HCT116 (cell line): ENCODE data around the gene HECW1. TPM values are rescaled to one million over a fixed set of nuclear protein-coding genes. Genes with fewer than 3 reads are reported as not detected.

Experiments
- ATAC-seq: fragments of 200-7000 bp; cut with Tn5 transposase; 2 replicates; pipeline ENCODE4 v1.9.1; 2020; ENCODE audit warnings: mild to moderate bottlenecking, moderate library complexity
- BruUV-seq: library from RNA; stranded (reverse); fragments of 400-500 nt; replicated peaks from 2 replicates; lab custom pipeline; 2021; lab: Mats Ljungman, UMichigan
- CTCF ChIA-PET: fragments of 300-600 bp; sonication (Branson Sonifier 250); formaldehyde crosslinking; loops from one replicate; lab custom pipeline; 2021; ENCODE audit warnings: antibody characterized with exemption; lab: Charles Lee
- POLR2A ChIA-PET: fragments of 300-600, 350-600 bp; sonication (Branson Sonifier 250); formaldehyde crosslinking; loops from one replicate; lab custom pipeline; 2021; ENCODE audit warnings: antibody characterized with exemption; lab: Charles Lee
- RAD21 ChIA-PET, 2 experiments: fragments of 300-600 bp; sonication (Branson Sonifier 250); formaldehyde crosslinking; loops; one replicate each; lab custom pipeline; 2023; ENCODE audit warnings: low total read pairs in 2 of 2; ENCODE audit not compliant: uncharacterized antibody in 2 of 2, unreplicated experiment in 2 of 2, low non-redundant PET in 1 of 2; lab: Charles Lee
- DNase-seq: peaks from one replicate; pipeline ENCODE4 v3.0.0-alpha.2; 2010; ENCODE audit warnings: low read depth, low spot score
- H2AFZ ChIP-seq: fragments of 200-600 bp; shearing (Covaris generic), sonication (generic); 2 replicates; pipeline ENCODE4 v1.6.1; 2017; ENCODE audit warnings: low read depth, mixed run types, mixed read lengths, antibody characterized with exemption, low read length; ENCODE audit not compliant: poor library complexity, severe bottlenecking
- H3K27ac ChIP-seq: 2 replicates; pipeline ENCODE4 v1.5.1; 2012; ENCODE audit warnings: low read depth, low read length
- H3K27me3 ChIP-seq: fragments of 200-600 bp; sonication (generic); 2 replicates; pipeline ENCODE4 v1.6.1; 2016; ENCODE audit warnings: mixed run types, low read length, mixed read lengths; ENCODE audit not compliant: insufficient read depth
- H3K36me3 ChIP-seq, 2 experiments: fragments of 200-500 bp in 1 of 2; fragments of 200-600 bp in 1 of 2; sonication (Bioruptor generic) in 1 of 2; sonication (generic) in 1 of 2; 2 replicates each; pipeline versions ENCODE4 v1.5.1 to v1.6.1; 2014 to 2016; ENCODE audit warnings: low read length in 2 of 2, inconsistent platforms in 1 of 2, mixed read lengths in 1 of 2, mixed run types in 1 of 2; ENCODE audit not compliant: insufficient read depth in 2 of 2, control insufficient read depth in 1 of 2
- H3K4me1 ChIP-seq, 2 experiments: fragments of 200-600 bp in 1 of 2; sonication (generic) in 1 of 2; 2 replicates each; pipeline versions ENCODE4 v1.5.1 to v1.6.1; 2012 to 2017; ENCODE audit warnings: low read length in 2 of 2, inconsistent platforms in 1 of 2, mild to moderate bottlenecking in 1 of 2, mixed read lengths in 1 of 2, mixed run types in 1 of 2, moderate library complexity in 1 of 2; ENCODE audit not compliant: insufficient read depth in 2 of 2, control insufficient read depth in 1 of 2
- H3K4me2 ChIP-seq: fragments of 200-600 bp; sonication (generic); 2 replicates; pipeline ENCODE4 v1.6.1; 2017; ENCODE audit warnings: mixed run types, low read length, mixed read lengths
- H3K4me3 ChIP-seq, 2 experiments: fragments of 200-600 bp in 1 of 2; sonication (generic) in 1 of 2; replicated peaks in 1 of 2; 2 replicates each; pipeline ENCODE4 v1.5.1; 2011 to 2016; ENCODE audit warnings: low read length in 2 of 2, control low read depth in 1 of 2, low read depth in 1 of 2, mild to moderate bottlenecking in 1 of 2, mixed read lengths in 1 of 2, mixed run types in 1 of 2
- H3K79me2 ChIP-seq: fragments of 200-600 bp; sonication (generic); 2 replicates; pipeline ENCODE4 v1.6.1; 2017; ENCODE audit warnings: mild to moderate bottlenecking, mixed run types, low read length, moderate library complexity, mixed read lengths; ENCODE audit not compliant: insufficient read depth
- H3K9ac ChIP-seq: fragments of 200-600 bp; sonication (generic); 2 replicates; pipeline ENCODE4 v1.6.1; 2016; ENCODE audit warnings: low read length, mixed read lengths
- H3K9me2 ChIP-seq: fragments of 200-600 bp; sonication (generic), shearing (Covaris generic); 2 replicates; pipeline ENCODE4 v1.6.1; 2017; ENCODE audit warnings: mixed run types, mild to moderate bottlenecking, moderate library complexity; ENCODE audit not compliant: insufficient read depth
- H3K9me3 ChIP-seq, 2 experiments: fragments of 200-500 bp in 1 of 2; fragments of 200-600 bp in 1 of 2; sonication (Bioruptor generic) in 1 of 2; sonication (generic) in 1 of 2; 2 replicates each; pipeline ENCODE4 v1.6.1; 2014 to 2017; ENCODE audit warnings: low read length in 2 of 2, mixed read lengths in 2 of 2, inconsistent platforms in 1 of 2, low read depth in 1 of 2, mild to moderate bottlenecking in 1 of 2, mixed run types in 1 of 2, moderate library complexity in 1 of 2; ENCODE audit not compliant: control insufficient read depth in 1 of 2, insufficient read depth in 1 of 2
- H4K20me1 ChIP-seq: fragments of 200-600 bp; sonication (generic), shearing (Covaris generic); 2 replicates; pipeline ENCODE4 v1.6.1; 2017; ENCODE audit warnings: mixed run types, mild to moderate bottlenecking, moderate library complexity; ENCODE audit not compliant: insufficient read depth
- CBX3 ChIP-seq: IDR thresholded peaks from 2 replicates; pipeline ENCODE4 v1.6.1; 2012; ENCODE audit warnings: low read depth
- CEBPB ChIP-seq: IDR thresholded peaks from 2 replicates; pipeline ENCODE4 v1.6.1; 2012; ENCODE audit warnings: low read depth
- CTCF ChIP-seq, 3 experiments: fragments of 200-600 bp in 1 of 3; sonication (generic) in 1 of 3; IDR thresholded peaks in 2 of 3; conservative IDR thresholded peaks in 1 of 3; 2 replicates each; pipeline ENCODE4 v1.5.1; 2012 to 2017; ENCODE audit warnings: low read depth in 2 of 3, low read length in 2 of 3, antibody characterized with exemption in 1 of 3, borderline replicate concordance in 1 of 3, control low read depth in 1 of 3, mild to moderate bottlenecking in 1 of 3, mixed read lengths in 1 of 3, mixed run types in 1 of 3, moderate library complexity in 1 of 3; ENCODE audit not compliant: insufficient read depth in 1 of 3
- ELF1 ChIP-seq: IDR thresholded peaks from 2 replicates; pipeline ENCODE4 v1.6.1; 2012; ENCODE audit warnings: low read depth, borderline replicate concordance
- FOSL1 ChIP-seq: IDR thresholded peaks from 2 replicates; pipeline ENCODE4 v1.6.1; 2012; ENCODE audit warnings: low read depth
- JUND ChIP-seq: IDR thresholded peaks from 2 replicates; pipeline ENCODE4 v1.6.1; 2012
- POLR2AphosphoS5 ChIP-seq: IDR thresholded peaks from 2 replicates; pipeline ENCODE4 v1.6.1; 2011; ENCODE audit warnings: mild to moderate bottlenecking, low read depth, low read length, moderate library complexity
- RAD21 ChIP-seq: IDR thresholded peaks from 2 replicates; pipeline ENCODE4 v1.6.1; 2012; ENCODE audit warnings: low read depth, mild to moderate bottlenecking
- REST ChIP-seq: IDR thresholded peaks from 2 replicates; pipeline ENCODE4 v1.6.1; 2012; ENCODE audit warnings: low read depth
- SP1 ChIP-seq: IDR thresholded peaks from 2 replicates; pipeline ENCODE4 v1.6.1; 2012; ENCODE audit warnings: low read depth
- SRF ChIP-seq: IDR thresholded peaks from 2 replicates; pipeline ENCODE4 v1.6.1; 2012; ENCODE audit warnings: low read depth
- TCF7L2 ChIP-seq: IDR thresholded peaks from 2 replicates; pipeline ENCODE4 v1.7.0; 2011; ENCODE audit warnings: borderline replicate concordance, inconsistent platforms; ENCODE audit not compliant: insufficient read depth, insufficient read length; ENCODE audit errors: extremely low read depth
- ZFX ChIP-seq: fragments of 450-650 bp; IDR thresholded peaks from 2 replicates; pipeline ENCODE4 v1.6.1; 2017
- ZNF274 ChIP-seq: fragments of 200-500 bp; sonication (Bioruptor generic); IDR thresholded peaks from 2 replicates; pipeline ENCODE4 v1.6.1; 2014; ENCODE audit warnings: mild to moderate bottlenecking, low read depth, low read length, inconsistent platforms
- intact Hi-C: fragments of 100-400 bp; cut with micrococcal nuclease; formaldehyde crosslinking; loops from 2 replicates; pipeline ENCODE4 v1.10.0; 2022
- total RNA-seq: library from RNA; stranded (reverse); gene quantifications from one replicate; pipeline ENCODE4 v1.2.1, GENCODE V29; 2021; ENCODE audit not compliant: unreplicated experiment
- TF ChIP-seq, protein P1 (sequence below): IDR thresholded peaks from 2 replicates; pipeline ENCODE4 v1.6.1; 2012
- TF ChIP-seq, protein P2 (sequence below): IDR thresholded peaks from 2 replicates; pipeline ENCODE4 v1.6.1; 2011; ENCODE audit warnings: mild to moderate bottlenecking, low read length, moderate library complexity; ENCODE audit not compliant: insufficient replicate concordance; ENCODE audit errors: extremely low read depth
- TF ChIP-seq, protein P3 (sequence below): IDR thresholded peaks from 2 replicates; pipeline ENCODE4 v1.6.1; 2012

HECW1 gene
- total RNA-seq, 1 experiment from 2014 or later, result 5.6 TPM

DNA sequence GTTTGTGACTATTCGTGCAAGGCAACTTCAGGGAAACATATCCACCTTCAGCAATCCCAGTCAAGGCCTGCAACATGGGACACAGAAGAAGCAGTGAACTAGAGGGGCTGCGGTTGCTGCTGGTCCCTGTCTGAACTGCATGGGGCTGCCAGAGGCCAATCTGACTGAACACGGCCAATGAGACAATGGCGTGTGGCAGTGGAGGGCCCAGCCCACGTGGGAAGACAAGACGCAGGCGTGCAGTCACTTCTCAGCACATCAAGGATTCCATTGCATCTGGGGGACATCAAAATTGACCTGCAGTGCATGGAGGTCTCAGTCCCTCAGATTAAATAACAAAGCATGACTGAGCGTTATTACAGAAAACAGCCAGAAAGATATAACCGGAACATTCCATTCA, 215.9 kb downstream of the HECW1 start:
- ATAC-seq, result no peak
- no peak overlapping the region for H3K27ac ChIP-seq
- H3K9me2 ChIP-seq, result no peaks in the 10 kb centered on the region
- no peak overlapping the region for H2AFZ ChIP-seq
- H3K27me3 ChIP-seq, result no peaks in the 10 kb centered on the region
- no peaks in the 10 kb centered on the region for H4K20me1 ChIP-seq
- DNase-seq, result no peak
- H3K79me2 ChIP-seq, result no peaks in the 10 kb centered on the region
- no peak overlapping the region for H3K9ac ChIP-seq
- no peaks in the 10 kb centered on the region for H3K36me3 ChIP-seq
- no peak overlapping the region for H3K4me3 ChIP-seq
- H3K4me1 ChIP-seq, result no peaks in the 10 kb centered on the region
- no peak overlapping the region for H3K4me2 ChIP-seq
- no peaks in the 10 kb centered on the region for H3K9me3 ChIP-seq
- intact Hi-C loops, result no loop called here
- BruUV-seq, result no TSS peak
- ChIA-PET POLR2A (no interaction called here), RAD21 (no interaction called here), CTCF (no interaction called here)
- TF ChIP-seq POLR2AphosphoS5, result no peak
- no peak for TF ChIP-seq SP1
- no peak for TF ChIP-seq CBX3
- no peak for TF ChIP-seq RAD21
- TF ChIP-seq, protein P1, sequence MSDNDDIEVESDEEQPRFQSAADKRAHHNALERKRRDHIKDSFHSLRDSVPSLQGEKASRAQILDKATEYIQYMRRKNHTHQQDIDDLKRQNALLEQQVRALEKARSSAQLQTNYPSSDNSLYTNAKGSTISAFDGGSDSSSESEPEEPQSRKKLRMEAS, result no peak
- TF ChIP-seq ZNF274, result no peak
- TF ChIP-seq FOSL1, result no peak
- no peak for TF ChIP-seq ZFX
- TF ChIP-seq SRF, result no peak
- no peak for TF ChIP-seq REST
- no peak for TF ChIP-seq TCF7L2
- TF ChIP-seq CTCF (IDR thresholded peaks at IDR 0.05 in 2 of 3, conservative IDR thresholded peaks at IDR 0.05 in 1 of 3; ENCODE audit: borderline replicate concordance in 1 of 3, insufficient read depth in 1 of 3, low read depth in 2 of 3, low read length in 2 of 3), result no peak
- TF ChIP-seq, protein P2, sequence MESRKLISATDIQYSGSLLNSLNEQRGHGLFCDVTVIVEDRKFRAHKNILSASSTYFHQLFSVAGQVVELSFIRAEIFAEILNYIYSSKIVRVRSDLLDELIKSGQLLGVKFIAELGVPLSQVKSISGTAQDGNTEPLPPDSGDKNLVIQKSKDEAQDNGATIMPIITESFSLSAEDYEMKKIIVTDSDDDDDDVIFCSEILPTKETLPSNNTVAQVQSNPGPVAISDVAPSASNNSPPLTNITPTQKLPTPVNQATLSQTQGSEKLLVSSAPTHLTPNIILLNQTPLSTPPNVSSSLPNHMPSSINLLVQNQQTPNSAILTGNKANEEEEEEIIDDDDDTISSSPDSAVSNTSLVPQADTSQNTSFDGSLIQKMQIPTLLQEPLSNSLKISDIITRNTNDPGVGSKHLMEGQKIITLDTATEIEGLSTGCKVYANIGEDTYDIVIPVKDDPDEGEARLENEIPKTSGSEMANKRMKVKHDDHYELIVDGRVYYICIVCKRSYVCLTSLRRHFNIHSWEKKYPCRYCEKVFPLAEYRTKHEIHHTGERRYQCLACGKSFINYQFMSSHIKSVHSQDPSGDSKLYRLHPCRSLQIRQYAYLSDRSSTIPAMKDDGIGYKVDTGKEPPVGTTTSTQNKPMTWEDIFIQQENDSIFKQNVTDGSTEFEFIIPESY, result no peak
- no peak for TF ChIP-seq JUND
- no peak for TF ChIP-seq CEBPB
- no peak for TF ChIP-seq ELF1
- TF ChIP-seq, protein P3, sequence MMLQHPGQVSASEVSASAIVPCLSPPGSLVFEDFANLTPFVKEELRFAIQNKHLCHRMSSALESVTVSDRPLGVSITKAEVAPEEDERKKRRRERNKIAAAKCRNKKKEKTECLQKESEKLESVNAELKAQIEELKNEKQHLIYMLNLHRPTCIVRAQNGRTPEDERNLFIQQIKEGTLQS, result no peak
